GM18873 (cell line): ENCODE data around the gene SPANXA2.
"Not testable (repeated sequence)": the region's sequence is repeated elsewhere in the genome, so short reads cannot be mapped to it uniquely, and the experiment has no call there.

Source experiments
- ATAC-seq: cut with Tn5 transposase; IDR thresholded peaks from one replicate; pipeline ENCODE4 v1.9.1; 2021; ENCODE audit warnings: mild to moderate bottlenecking, moderate library complexity, moderate number of reproducible peaks; ENCODE audit not compliant: unreplicated experiment, low FRiP score

The SPANXA2 gene, protein sequence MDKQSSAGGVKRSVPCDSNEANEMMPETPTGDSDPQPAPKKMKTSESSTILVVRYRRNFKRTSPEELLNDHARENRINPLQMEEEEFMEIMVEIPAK

GRCh38 chrX:141589408-141589807, at the start of gene SPANXA2:
Gene SPANXA2, plus strand, starts transcription at chrX:141589708. Its CDS starts 60 bp downstream, at chrX:141589768.
- ATAC-seq = not testable (repeated sequence)

- not testable (repeated sequence) for ATAC-seq
Measured at GRCh38 chrX:141542551-141542950, 47.0 kb upstream of the SPANXA2 start.

DNA sequence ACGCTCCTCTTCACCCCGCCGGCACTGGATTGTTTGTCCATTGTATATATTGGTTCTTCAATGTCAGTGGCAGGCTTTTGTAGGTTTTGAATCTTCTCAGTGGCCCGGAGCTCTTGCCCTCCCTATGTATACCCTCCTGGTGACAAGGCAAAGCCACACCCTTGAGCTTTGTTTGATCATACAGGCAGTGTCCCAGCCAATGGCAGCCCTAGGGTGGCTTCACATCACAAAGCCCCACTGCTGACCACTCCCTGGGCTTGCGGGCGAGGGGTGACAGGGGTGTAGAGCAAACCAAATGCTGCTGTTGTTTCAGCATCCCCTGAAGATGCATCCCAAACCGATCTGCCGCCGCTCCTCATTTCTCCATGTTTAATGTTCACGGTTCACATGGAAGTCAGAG, 4.9 kb upstream of the SPANXA2 start, which contains the start of gene SPANXA1:
Gene SPANXA1, minus strand, starts transcription at position 101 of the 400 bp plus-strand sequence. Its CDS starts 60 bp downstream, at position 41.
- ATAC-seq = not testable (repeated sequence)

GRCh38 chrX:141609111-141609510, 19.6 kb downstream of the SPANXA2 start:
- no peak for ATAC-seq

DNA sequence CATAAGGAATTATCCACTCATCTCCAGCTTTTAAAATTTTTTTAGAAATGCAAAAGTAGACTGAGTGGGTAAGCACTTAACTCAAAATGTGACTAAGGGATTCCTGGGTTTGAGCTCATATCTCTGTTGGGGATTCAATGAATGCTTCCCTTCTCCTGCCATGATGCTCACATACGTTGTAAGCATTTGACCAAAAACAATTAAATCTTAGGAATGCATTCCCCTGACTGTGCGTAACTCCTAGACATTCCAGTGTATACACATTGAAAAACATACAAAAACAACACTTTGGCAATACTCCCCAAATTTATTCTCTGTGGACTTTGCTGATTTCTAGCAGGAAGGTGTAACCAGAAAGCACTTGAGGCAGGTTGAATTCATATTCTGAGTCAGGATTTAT, 29.8 kb downstream of the SPANXA2 start:
- ATAC-seq = no peak

GRCh38 chrX:141632124-141632523, 42.6 kb downstream of the SPANXA2 start:
- no peak for ATAC-seq

DNA sequence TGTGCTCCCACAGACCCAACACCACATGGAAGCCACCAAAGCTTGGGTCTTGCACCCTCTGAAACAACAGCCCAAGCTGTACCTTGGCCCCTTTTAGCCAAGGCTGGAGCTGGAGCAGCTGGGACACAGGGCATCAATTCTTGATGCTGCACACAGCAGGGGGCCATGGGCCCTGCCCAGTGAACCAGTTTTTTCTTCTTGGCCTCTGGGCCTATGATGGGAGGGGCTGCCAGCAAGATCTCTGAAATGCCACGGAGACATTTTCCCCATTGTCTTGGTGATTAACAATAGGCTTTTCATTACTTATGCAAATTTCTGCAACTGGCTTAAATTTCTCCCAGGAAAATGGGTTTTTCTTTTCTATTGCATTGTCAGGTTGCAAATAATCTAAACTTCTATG, 49.0 kb downstream of the SPANXA2 start:
- ATAC-seq = no peak
